Smooth muscle cell of the brain vasculature (primary cell): ENCODE data around the gene DGKQ.

Experiments
- DNase-seq: peaks from one replicate; pipeline ENCODE4 v3.0.0-alpha.2; 2012; ENCODE audit warnings: low read depth, low spot score

DGKQ gene

GRCh38 chr4:961351-962230 is 11.8 kb downstream of the DGKQ start:
- no peak for DNase-seq

- DNase-seq: no peak
These were observed 12.6 kb downstream of the DGKQ start for GRCh38 chr4:960636-961350.

GRCh38 chr4:960140-960635 is 13.2 kb downstream of the DGKQ start:
- DNase-seq: no peak

GRCh38 chr4:959338-960139 is 13.8 kb downstream of the DGKQ start:
- DNase-seq: no peak

- no peak for DNase-seq
These were observed 14.6 kb downstream of the DGKQ start for GRCh38 chr4:958696-959337.

GRCh38 chr4:958314-958665 is 15.1 kb downstream of the DGKQ start:
- DNase-seq: no peak

DNA sequence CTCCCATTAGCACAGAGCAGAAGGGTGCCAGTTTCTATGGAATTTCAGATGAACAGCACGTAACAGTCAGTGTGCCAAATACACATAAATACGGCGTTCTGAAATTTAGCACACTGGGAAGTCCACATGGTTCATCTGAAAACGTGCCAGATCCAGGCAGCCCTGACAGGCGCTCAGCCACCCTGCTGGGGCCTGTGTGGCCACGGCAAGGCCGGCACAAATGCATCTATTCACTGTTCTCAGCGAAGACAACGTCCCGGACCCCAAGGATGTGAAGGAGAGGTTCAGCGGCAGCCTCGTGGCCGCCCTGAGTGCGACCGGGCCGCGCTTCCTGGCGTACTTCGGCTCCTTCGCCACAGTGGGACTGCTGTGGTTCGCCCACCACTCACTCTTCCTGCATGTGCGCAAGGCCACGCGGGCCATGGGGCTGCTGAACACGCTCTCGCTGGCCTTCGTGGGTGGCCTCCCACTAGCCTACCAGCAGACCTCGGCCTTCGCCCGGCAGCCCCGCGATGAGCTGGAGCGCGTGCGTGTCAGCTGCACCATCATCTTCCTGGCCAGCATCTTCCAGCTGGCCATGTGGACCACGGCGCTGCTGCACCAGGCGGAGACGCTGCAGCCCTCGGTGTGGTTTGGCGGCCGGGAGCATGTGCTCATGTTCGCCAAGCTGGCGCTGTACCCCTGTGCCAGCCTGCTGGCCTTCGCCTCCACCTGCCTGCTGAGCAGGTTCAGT is 15.6 kb downstream of the DGKQ start:
- DNase-seq: no peak

DNA sequence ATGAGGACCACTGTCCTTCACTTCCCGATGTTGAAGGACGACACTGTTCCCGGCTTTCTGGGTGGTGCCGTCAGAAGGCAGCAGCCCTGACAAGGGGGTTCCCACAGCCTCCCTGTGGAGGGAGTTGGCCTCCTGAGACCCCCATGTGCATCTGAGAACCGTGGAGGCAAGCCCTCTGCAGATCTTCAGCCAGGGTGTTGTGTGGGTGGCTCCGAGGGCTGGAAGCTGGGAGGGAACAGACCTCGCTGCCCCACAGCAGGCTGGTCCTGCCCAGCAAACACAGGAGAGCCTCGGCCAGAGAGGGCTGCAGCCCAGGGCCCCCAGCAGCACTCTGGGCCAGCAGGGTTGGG is 16.2 kb downstream of the DGKQ start:
- DNase-seq: no peak

DNA sequence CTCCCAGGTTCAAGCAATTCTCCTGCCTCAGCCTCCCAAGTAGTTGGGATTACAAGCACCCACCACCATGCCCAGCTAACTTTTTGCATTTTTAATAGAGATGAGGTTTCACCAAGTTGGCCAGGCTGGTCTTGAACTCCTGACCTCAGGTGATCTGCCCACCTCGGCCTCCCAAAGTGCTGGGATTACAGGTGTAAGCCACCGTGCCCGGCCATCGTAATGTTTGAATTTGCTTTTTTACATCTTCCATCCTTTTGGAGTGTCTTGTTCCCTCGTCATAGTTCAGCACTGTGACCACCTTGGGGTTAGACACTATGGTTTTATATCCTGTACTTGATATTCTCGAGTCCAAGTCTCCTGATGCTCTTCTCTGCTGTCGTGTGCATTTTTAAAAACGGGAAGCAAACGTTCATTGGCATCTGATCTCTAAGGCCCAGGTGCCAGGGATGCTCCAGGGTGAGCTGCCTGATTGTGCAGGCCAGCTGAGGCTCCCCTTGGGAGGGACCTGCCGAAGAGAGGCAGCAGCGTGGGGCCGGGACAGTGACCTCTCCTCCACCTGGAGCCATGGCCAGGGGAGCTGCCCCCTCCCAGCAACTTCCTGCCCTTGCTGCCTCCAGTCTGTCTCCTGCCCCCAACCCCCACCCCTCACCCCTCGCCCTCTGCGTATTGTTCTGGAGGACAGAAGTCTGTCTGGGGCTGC is 16.7 kb downstream of the DGKQ start:
- no peak for DNase-seq

DNA sequence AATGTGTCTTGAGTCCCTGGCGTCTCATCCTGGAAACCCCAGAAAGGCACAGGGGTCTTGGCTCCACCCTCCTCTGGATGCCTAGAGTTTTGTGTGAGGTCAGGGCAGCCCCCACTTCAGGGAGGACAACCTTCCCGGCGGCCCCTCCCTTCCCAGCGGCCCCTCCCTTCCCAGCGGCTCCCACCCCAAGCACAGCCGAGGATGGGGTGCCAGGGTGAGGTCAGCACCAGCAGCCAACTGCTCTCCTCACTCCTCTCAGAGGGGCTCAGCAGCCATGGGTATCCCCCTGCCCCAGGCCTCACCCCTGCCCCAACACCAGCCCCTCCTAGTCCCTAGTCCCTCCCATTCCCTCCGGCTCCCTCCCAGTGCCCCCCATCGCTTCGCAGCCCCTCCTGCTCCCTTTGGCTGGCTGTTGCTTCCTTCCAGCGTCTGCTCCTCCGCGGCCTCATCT is 17.4 kb downstream of the DGKQ start:
- DNase-seq: no peak

DNA sequence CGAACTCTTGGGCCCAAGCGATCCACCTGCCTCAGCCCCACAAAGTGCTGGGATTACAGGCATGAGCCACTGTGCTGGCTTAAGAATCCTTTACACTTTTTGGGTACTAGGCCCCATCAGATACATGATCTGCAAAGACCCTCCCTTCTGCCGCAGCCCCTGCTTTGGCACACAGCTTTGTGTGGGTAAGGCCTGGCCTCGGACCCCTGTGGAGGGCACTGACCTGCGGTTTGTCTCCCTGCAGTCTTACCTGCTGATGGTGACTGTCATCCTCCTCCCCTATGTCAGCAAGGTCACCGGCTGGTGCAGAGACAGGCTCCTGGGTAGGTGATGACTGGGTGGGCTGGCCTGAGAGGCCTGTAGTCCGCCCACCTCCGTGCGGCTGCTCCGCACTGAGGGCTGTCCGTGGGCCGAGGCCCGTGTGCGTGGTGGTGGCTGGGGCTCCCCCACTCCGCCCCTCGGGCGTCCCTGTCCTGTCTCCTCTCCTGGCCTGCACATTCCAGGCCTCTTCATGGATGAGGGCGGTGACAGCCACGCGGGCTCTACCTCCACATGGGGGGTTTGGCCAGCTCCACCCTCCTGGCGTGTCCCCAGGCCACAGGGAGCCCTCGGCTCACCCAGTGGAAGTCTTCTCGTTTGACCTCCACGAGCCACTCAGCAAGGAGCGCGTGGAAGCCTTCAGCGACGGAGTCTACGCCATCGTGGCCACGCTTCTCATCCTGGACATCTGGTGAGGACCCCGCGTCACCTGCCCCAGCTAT is 18.0 kb downstream of the DGKQ start:
- DNase-seq: no peak

- DNase-seq: no peak
These were observed 19.0 kb downstream of the DGKQ start for GRCh38 chr4:954211-955020.

- no peak for DNase-seq
These were observed 19.8 kb downstream of the DGKQ start for GRCh38 chr4:953574-953915.

DNA sequence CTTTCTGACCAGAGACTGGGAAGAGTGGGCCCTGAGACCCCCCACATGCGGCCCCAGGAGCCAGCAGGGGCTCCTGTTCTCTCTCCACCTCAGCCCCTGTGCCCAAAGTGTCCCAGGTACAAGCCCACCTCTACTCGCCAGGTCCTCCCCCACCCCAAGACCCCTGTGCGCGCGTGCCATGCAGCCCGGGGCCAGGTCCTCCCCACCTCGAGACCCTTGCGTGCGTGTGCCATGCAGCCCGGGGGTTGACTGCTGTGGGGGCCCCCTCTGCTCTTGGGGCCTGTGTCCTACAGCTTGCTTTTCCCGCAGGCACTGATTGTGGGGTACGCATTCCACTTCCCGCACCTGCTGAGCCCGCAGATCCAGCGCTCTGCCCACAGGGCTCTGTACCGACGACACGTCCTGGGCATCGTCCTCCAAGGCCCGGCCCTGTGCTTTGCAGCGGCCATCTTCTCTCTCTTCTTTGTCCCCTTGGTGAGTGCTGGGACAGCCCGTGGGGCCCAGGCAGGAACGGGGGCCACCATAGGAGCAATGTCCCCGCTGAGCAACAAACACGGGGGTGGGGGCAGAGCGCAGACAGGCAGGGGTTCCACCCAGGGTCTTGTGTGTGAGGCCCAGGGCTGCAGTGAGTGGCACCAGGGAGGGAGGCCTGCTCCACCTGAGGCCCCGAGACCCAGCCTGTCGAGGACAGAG is 20.3 kb downstream of the DGKQ start:
- no peak for DNase-seq

DNA sequence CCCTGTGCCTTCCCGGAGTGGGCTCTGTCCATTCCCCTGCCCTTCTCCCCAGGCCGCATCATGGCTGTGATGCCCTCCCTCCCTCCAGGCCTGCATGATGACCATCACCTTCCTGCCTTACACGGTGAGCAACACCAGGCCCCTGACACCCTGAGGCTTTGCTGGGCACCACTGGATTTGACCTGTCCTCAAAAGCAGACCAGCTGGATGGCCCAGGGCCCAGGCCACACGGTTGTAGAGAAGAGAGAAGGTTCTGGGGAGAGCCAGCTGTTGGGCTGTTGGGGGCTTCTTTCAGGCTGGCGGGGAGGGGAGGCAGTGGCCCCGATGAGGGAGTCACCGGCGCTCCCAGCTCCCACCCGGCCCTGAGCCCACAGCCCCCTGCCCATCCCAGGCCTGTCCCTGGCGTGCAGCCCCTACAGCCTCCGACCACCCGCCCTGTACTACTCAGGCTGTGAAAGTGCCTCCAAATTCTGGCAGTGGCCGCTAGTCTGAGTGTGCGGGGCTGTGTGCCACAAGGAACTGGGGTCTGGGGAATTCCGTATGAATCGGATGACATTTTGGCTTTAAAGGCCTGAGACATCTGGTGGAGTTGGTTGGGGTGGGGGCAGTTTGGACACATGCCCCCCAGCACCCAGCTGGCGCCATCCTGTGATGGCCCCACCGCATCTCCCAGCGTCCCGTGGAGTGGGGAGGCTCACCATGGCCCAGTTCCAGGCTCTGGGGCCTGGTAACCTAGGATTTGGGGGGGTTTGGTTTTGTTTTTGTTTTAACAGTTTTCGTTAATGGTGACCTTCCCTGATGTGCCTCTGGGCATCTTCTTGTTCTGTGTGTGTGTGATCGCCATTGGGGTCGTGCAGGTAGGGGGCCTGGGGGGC is 21.5 kb downstream of the DGKQ start:
- DNase-seq: no peak

DNA sequence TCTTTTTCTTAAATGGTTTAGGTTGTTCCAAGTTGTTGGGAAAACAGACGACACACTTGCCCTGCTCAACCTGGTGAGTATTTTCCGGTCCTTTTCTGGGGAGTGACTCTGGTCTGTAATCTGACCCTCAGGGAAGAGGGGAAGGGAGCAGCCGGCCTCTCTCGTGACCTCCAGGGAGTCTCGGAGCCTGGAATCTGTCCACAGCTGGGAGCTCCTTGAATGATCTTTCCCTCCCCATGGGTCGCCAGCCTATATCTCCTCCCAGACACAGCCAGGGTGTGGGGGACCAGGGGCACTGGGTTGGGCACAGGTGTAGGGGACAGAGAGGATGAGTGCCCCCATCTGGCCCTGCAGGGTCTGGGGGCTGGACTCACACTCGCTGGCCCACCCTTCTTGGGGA is 22.2 kb downstream of the DGKQ start:
- DNase-seq: no peak
